Lower lobe of right lung (tissue), 2 donors: Measurements from ENCODE around the gene USP15. TPM values are rescaled to one million over a fixed set of nuclear protein-coding genes. Genes with fewer than 3 reads are reported as not detected.

ENCODE experiments used
- ATAC-seq, 2 donors: fragments of 200-7000 bp; cut with Tn5 transposase; one replicate each; pipeline ENCODE4 v1.9.1; 2020 to 2022; ENCODE audit warnings: mild to moderate bottlenecking in 2 of 2, moderate library complexity in 2 of 2
- DNase-seq: peaks from one replicate; pipeline ENCODE4 v3.0.0-alpha.2; 2020
- H3K27ac ChIP-seq: fragments of 200-600 bp; one replicate; pipeline ENCODE4 v1.8.0; 2022
- H3K27me3 ChIP-seq: fragments of 200-600 bp; one replicate; pipeline ENCODE4 v1.8.0; 2022; ENCODE audit warnings: low read depth
- H3K36me3 ChIP-seq: fragments of 200-600 bp; one replicate; pipeline ENCODE4 v1.8.0; 2022; ENCODE audit warnings: mild to moderate bottlenecking
- H3K4me1 ChIP-seq: fragments of 200-600 bp; one replicate; pipeline ENCODE4 v1.8.0; 2022
- H3K4me3 ChIP-seq: fragments of 200-600 bp; one replicate; pipeline ENCODE4 v1.8.0; 2022; ENCODE audit warnings: mild to moderate bottlenecking
- H3K9me3 ChIP-seq: fragments of 200-600 bp; one replicate; pipeline ENCODE4 v1.8.0; 2022
- CTCF ChIP-seq: fragments of 200-600 bp; IDR thresholded peaks from one replicate; pipeline ENCODE4 v1.8.0; 2022; ENCODE audit warnings: antibody characterized with exemption, mild to moderate bottlenecking
- intact Hi-C: fragments of 100-400 bp; cut with DNase I; formaldehyde crosslinking; loops from one replicate; pipeline ENCODE4 v1.11.0; 2022
- total RNA-seq: library from RNA; stranded (reverse); fragmentation: NEBNext Ultra II Directional; extraction: Animal tissue kit (Norgen Biotek cat#: 25700); gene quantifications from one replicate; pipeline ENCODE4 v1.2.1, GENCODE V29; 2021
- donor health status: DM: no; HTN: yes; CAD: no; lungs with severe emphysema.

The USP15 gene
- total RNA-seq, 1 donor from 2014 or later: 91.9 TPM

DNA sequence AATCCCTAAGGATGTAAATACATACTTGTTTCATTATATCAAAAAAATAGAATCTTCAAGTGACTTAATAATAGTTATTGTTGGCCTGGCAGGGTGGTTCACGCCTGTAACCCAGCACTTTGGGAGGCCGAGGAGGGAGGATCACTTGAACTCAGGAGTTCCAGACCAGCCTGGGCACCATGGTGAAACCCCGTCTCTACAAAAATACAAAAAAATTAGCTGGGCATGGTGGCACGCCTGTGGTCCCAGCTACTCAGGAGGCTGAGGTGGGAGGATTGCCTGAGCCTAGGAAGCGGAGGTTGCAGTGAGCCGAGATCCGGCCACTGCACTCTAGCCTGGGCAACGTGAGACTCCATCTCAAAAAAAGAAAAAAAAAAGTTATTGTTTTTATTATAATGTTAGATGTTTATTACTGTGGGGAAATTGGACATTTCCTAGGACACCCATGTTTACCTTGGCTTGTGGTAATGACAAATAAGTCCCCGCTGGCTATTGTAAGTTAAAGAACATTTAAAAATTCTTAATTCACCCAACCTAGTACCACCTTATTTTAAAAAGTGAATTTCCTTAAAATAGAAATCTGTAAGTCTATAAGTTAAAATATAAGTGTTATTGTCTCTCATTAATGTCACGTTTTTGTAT is 1.8 kb downstream of the USP15 start:
- Histone ChIP-seq H3K27me3 (no peaks in the 10 kb centered on the region), H3K27ac (peak overlapping the region; percentile 9), H3K4me3 (peak overlapping the region; percentile 92), H3K9me3 (no peaks in the 10 kb centered on the region), H3K36me3 (no peaks in the 10 kb centered on the region), H3K4me1 (peaks cover 72% of the 10 kb centered on the region)
- intact Hi-C loops: no loop called here
- DNase-seq (no peak), ATAC-seq (no peak)
- TF ChIP-seq CTCF: no peak

GRCh38 chr12:62263232-62263631 is 3.0 kb downstream of the USP15 start:
- H3K4me1 ChIP-seq: peaks cover 79% of the 10 kb centered on the region
- no peaks in the 10 kb centered on the region for H3K9me3 ChIP-seq
- DNase-seq (no peak), ATAC-seq (no peak)
- no peak overlapping the region for H3K4me3 ChIP-seq
- H3K36me3 ChIP-seq: no peaks in the 10 kb centered on the region
- no peak overlapping the region for H3K27ac ChIP-seq
- TF ChIP-seq CTCF: no peak
- intact Hi-C loops: no loop called here
- no peaks in the 10 kb centered on the region for H3K27me3 ChIP-seq

GRCh38 chr12:62263966-62264365 is 3.8 kb downstream of the USP15 start:
- ATAC-seq (no peak), DNase-seq (no peak)
- Histone ChIP-seq H3K9me3 (no peaks in the 10 kb centered on the region), H3K4me1 (peaks cover 82% of the 10 kb centered on the region), H3K4me3 (no peak overlapping the region), H3K27me3 (no peaks in the 10 kb centered on the region), H3K36me3 (no peaks in the 10 kb centered on the region), H3K27ac (no peak overlapping the region)
- TF ChIP-seq CTCF: no peak
- intact Hi-C loops: no loop called here

DNA sequence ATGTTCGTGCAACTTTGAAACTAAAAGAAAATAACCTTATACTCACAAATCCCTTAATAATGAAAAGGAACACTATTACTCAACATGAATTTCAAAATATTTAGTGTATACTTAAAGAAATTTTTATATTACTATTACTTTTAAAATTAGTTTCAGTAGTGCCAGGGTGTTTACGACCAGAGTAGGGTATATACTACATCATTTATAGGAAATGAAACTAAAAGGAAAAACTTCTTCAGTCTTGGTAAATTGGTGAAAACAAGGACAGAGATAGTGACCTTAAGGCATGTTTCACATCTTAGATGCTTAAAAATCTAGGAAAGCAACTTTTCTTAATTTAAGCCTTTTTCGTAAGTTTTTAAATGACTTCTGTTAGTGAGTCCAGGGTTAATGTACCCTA is 4.5 kb downstream of the USP15 start:
- peak overlapping the region; percentile 4 for H3K27ac ChIP-seq
- intact Hi-C loops: no loop called here
- ATAC-seq: no peak
- no peaks in the 10 kb centered on the region for H3K9me3 ChIP-seq
- peak overlapping the region; percentile 6 for H3K4me3 ChIP-seq
- DNase-seq: no peak
- no peaks in the 10 kb centered on the region for H3K27me3 ChIP-seq
- no peak for TF ChIP-seq CTCF
- H3K4me1 ChIP-seq: peaks cover 84% of the 10 kb centered on the region
- H3K36me3 ChIP-seq: no peaks in the 10 kb centered on the region

DNA sequence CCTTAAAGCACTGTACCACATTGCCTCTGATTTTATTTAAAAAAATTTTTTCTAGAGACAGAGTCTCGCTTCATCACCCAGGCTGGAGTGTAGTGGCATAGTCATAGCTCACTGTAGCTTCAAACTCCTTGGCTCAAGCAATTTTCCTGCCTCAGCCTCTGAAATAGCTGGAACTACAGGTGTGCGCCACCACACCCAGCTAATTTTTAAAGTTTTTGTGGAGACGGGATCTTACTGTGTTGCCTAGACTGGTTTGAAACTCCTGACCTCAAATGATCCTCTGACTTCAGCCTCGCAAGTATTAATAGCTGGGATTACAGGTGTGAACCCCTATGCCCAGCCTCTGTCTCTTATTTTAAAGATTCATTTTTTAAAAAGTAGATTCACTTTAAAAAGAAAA is 5.3 kb downstream of the USP15 start:
- DNase-seq: no peak
- Histone ChIP-seq H3K27ac (no peak overlapping the region), H3K36me3 (no peaks in the 10 kb centered on the region), H3K4me3 (no peak overlapping the region), H3K9me3 (no peaks in the 10 kb centered on the region), H3K4me1 (peaks cover 91% of the 10 kb centered on the region), H3K27me3 (no peaks in the 10 kb centered on the region)
- no peak for ATAC-seq
- TF ChIP-seq CTCF: no peak
- intact Hi-C loops: no loop called here
